Stimulated activated CD4-positive, alpha-beta T cell treated with anti-CD3 and anti-CD28 coated beads, Interleukin-4, amount 100 ng/mL, for 24 hours (primary cell): ENCODE data around the gene ZNF480.
"Not testable (repeated sequence)": the region's sequence is repeated elsewhere in the genome, so short reads cannot be mapped to it uniquely, and the experiment has no call there.

Source experiments
- DNase-seq: peaks from one replicate; pipeline ENCODE4 v3.0.0-alpha.2; 2020

Gene ZNF480

GRCh38 chr19:52296773-52297600, at the start of gene ZNF480:
Gene ZNF480 (plus strand): TSS chr19:52297169. CDS start chr19:52300413, 3,244 bp downstream.
- DNase-seq = peak; percentile 78

GRCh38 chr19:52248241-52248640, 48.7 kb upstream of the ZNF480 start:
- DNase-seq = peak; percentile 69

- no peak for DNase-seq
These were observed 38.5 kb upstream of the ZNF480 start for GRCh38 chr19:52258426-52258825.

GRCh38 chr19:52265556-52265955, 31.4 kb upstream of the ZNF480 start:
- DNase-seq = not testable (repeated sequence)

GRCh38 chr19:52269338-52270261, 27.4 kb upstream of the ZNF480 start, which contains the start of gene ZNF766:
Gene ZNF766 (plus strand): TSS chr19:52269587. CDS start chr19:52269614, 27 bp downstream.
- DNase-seq = peak; percentile 98

GRCh38 chr19:52270266-52270885, 26.6 kb upstream of the ZNF480 start:
- peak; percentile 10 for DNase-seq

- no peak for DNase-seq
These were observed 23.7 kb upstream of the ZNF480 start for GRCh38 chr19:52273301-52273700.

- DNase-seq = no peak
These were observed 22.8 kb upstream of the ZNF480 start for GRCh38 chr19:52274191-52274590.

- DNase-seq = no peak
These were observed 21.0 kb upstream of the ZNF480 start for GRCh38 chr19:52275988-52276387.

GRCh38 chr19:52277471-52277870, 19.5 kb upstream of the ZNF480 start:
- no peak for DNase-seq

- no peak for DNase-seq
These were observed 10.7 kb upstream of the ZNF480 start for GRCh38 chr19:52286256-52286655.

GRCh38 chr19:52291781-52292180, 5.2 kb upstream of the ZNF480 start:
- no peak for DNase-seq

GRCh38 chr19:52292946-52293345, 4.0 kb upstream of the ZNF480 start:
- DNase-seq = not testable (repeated sequence)

GRCh38 chr19:52296400-52296772, 583 bp upstream of the ZNF480 start:
- DNase-seq = no peak

GRCh38 chr19:52297601-52298364, 814 bp downstream of the ZNF480 start:
- DNase-seq = no peak

GRCh38 chr19:52307275-52307674, 10.3 kb downstream of the ZNF480 start:
- DNase-seq = peak; percentile 4

- no peak for DNase-seq
These were observed 25.5 kb downstream of the ZNF480 start for GRCh38 chr19:52322429-52322828.

GRCh38 chr19:52331757-52332156, 34.8 kb downstream of the ZNF480 start:
- DNase-seq = no peak

GRCh38 chr19:52335768-52336116, 38.8 kb downstream of the ZNF480 start:
- DNase-seq = no peak

GRCh38 chr19:52336117-52336790, 39.3 kb downstream of the ZNF480 start, which contains the start of gene ZNF610:
Gene ZNF610 (plus strand): TSS chr19:52336243. CDS start chr19:52349173, 12,930 bp downstream.
- peak; percentile 89 for DNase-seq

GRCh38 chr19:52336791-52337381, 39.9 kb downstream of the ZNF480 start:
- no peak for DNase-seq
